Vagina (tissue), 2 donors: ENCODE measurements around the gene KIF21A. TPM values are rescaled to one million over a fixed set of nuclear protein-coding genes. Genes with fewer than 3 reads are reported as not detected.

Experiments used
- DNase-seq, 2 donors: peaks; one replicate each; pipeline ENCODE4 v3.0.0-alpha.2; 2017; ENCODE audit errors: extremely low spot score in 2 of 2
- H3K27ac ChIP-seq: fragments of 200-600 bp; sonication (generic); one replicate; pipeline ENCODE4 v1.5.1; 2019
- H3K27me3 ChIP-seq: fragments of 200-600 bp; sonication (generic); one replicate; pipeline ENCODE4 v1.5.1; 2019
- H3K36me3 ChIP-seq, 2 donors: fragments of 200-600 bp; sonication (generic); one replicate each; pipeline ENCODE4 v1.5.1; 2017 to 2019
- H3K4me1 ChIP-seq: fragments of 200-600 bp; sonication (generic); one replicate; pipeline ENCODE4 v1.5.1; 2019
- H3K4me3 ChIP-seq, 2 donors: fragments of 200-600 bp; sonication (generic); 1 replicate in 1 of 2; 2 replicates in 1 of 2; pipeline ENCODE4 v1.5.1; 2016 to 2019
- H3K9me3 ChIP-seq: fragments of 200-600 bp; sonication (generic); one replicate; pipeline ENCODE4 v1.5.1; 2019
- POLR2A ChIP-seq, 2 donors: fragments of 450-650 bp; IDR thresholded peaks; one replicate each; pipeline ENCODE4 v1.6.1; 2017; ENCODE audit warnings: antibody characterized with exemption in 2 of 2, mild to moderate bottlenecking in 2 of 2, moderate library complexity in 2 of 2
- POLR2AphosphoS5 ChIP-seq, 2 donors: sonication (generic); formaldehyde crosslinking; IDR thresholded peaks; one replicate each; pipeline ENCODE4 v1.9.0; 2017; ENCODE audit warnings: antibody characterized with exemption in 2 of 2, mild to moderate bottlenecking in 2 of 2, low read depth in 1 of 2; ENCODE audit not compliant: insufficient read depth in 1 of 2
- intact Hi-C: fragments of 100-400 bp; cut with DNase I; formaldehyde crosslinking; loops from one replicate; pipeline ENCODE4 v1.15.1; 2023
- total RNA-seq: library from RNA; depleted of rRNA; stranded (reverse); fragments of >200 nt; gene quantifications from one replicate; pipeline ENCODE4 v1.2.3, GENCODE V29; 2016
- TF ChIP-seq, protein P1 (sequence below), 3 experiments: fragments of 450-650 bp in 2 of 3; fragments of 200-600 bp in 1 of 3; sonication (generic) in 1 of 3; IDR thresholded peaks; one replicate each; pipeline ENCODE4 v1.5.1; 2017 to 2019; ENCODE audit warnings: antibody characterized with exemption in 3 of 3, mild to moderate bottlenecking in 2 of 3, moderate library complexity in 2 of 3

Gene KIF21A
- total RNA-seq, 1 donor from 2014 or later, result 26.3 TPM

DNA sequence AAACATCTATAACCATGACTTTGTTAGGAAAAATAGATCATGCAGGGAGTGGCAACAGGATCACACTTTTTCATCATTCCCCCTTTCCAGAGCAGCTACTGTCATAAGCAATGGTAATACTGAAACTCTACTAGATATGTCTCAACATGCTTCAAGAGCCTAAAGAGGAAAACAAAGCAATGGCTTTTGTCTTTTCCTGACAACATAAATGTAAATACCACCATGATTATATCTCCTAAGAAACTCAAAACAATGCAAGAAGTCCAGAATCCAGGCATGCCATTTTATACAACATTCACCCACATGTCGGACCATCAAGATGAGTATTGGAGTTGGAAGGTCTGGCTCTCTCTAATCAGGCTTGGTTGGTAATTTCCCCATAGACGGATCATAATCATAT, 78.7 kb downstream of the KIF21A start:
- Histone ChIP-seq H3K9me3 (no peaks in the 10 kb centered on the region), H3K36me3 (no peaks in the 10 kb centered on the region), H3K4me1 (no peaks in the 10 kb centered on the region), H3K27ac (no peak overlapping the region), H3K4me3 (no peak overlapping the region), H3K27me3 (no peaks in the 10 kb centered on the region)
- no peak for TF ChIP-seq POLR2A (IDR thresholded peaks at IDR 0.05)
- no peak for TF ChIP-seq POLR2AphosphoS5 (IDR thresholded peaks at IDR 0.05; ENCODE audit: insufficient read depth in 1 of 2, low read depth in 1 of 2)
- TF ChIP-seq, protein P1, sequence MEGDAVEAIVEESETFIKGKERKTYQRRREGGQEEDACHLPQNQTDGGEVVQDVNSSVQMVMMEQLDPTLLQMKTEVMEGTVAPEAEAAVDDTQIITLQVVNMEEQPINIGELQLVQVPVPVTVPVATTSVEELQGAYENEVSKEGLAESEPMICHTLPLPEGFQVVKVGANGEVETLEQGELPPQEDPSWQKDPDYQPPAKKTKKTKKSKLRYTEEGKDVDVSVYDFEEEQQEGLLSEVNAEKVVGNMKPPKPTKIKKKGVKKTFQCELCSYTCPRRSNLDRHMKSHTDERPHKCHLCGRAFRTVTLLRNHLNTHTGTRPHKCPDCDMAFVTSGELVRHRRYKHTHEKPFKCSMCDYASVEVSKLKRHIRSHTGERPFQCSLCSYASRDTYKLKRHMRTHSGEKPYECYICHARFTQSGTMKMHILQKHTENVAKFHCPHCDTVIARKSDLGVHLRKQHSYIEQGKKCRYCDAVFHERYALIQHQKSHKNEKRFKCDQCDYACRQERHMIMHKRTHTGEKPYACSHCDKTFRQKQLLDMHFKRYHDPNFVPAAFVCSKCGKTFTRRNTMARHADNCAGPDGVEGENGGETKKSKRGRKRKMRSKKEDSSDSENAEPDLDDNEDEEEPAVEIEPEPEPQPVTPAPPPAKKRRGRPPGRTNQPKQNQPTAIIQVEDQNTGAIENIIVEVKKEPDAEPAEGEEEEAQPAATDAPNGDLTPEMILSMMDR (IDR thresholded peaks at IDR 0.05), result no peak
- no peak for DNase-seq
- intact Hi-C loops, result no loop called here

DNA sequence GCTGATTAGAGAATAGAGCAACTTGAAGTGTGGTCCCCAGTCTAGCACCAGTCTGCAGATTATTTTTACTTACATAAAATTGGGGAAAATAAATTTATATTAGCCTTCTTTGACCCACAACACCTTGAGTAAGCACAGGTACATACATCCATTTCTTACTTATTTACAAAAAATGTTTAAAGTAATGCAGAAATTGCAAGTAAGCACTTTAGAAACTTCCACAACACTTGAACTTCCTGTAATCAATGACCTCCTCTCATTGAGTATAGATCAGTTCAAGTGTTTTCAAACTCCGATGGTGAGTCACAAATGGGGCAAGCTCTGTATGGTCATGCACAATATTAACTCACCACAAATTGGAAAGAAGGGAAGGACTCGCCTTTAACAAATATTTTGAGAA, 83.3 kb downstream of the KIF21A start:
- no peaks in the 10 kb centered on the region for H3K27me3 ChIP-seq
- intact Hi-C loops, result no loop called here
- H3K27ac ChIP-seq, result no peak overlapping the region
- H3K9me3 ChIP-seq, result no peaks in the 10 kb centered on the region
- TF ChIP-seq POLR2A (IDR thresholded peaks at IDR 0.05) (no peak), POLR2AphosphoS5 (IDR thresholded peaks at IDR 0.05; ENCODE audit: insufficient read depth in 1 of 2, low read depth in 1 of 2) (no peak)
- no peak overlapping the region for H3K4me3 ChIP-seq
- no peaks in the 10 kb centered on the region for H3K4me1 ChIP-seq
- H3K36me3 ChIP-seq, result peaks cover 0 to 6% of the 10 kb centered on the region in 2 donors
- DNase-seq, result no peak

- DNase-seq, result no peak
- Histone ChIP-seq H3K4me3 (no peak overlapping the region), H3K36me3 (peaks cover 0 to 6% of the 10 kb centered on the region in 2 donors), H3K27me3 (no peaks in the 10 kb centered on the region), H3K4me1 (no peaks in the 10 kb centered on the region), H3K27ac (no peak overlapping the region), H3K9me3 (no peaks in the 10 kb centered on the region)
- no peak for TF ChIP-seq POLR2A (IDR thresholded peaks at IDR 0.05)
- no peak for TF ChIP-seq POLR2AphosphoS5 (IDR thresholded peaks at IDR 0.05; ENCODE audit: insufficient read depth in 1 of 2, low read depth in 1 of 2)
- TF ChIP-seq, protein P1 (IDR thresholded peaks at IDR 0.05), result no peak
- intact Hi-C loops, result no loop called here
Observed at GRCh38 chr12:39357041-39357440, 85.9 kb downstream of the KIF21A start.

DNA sequence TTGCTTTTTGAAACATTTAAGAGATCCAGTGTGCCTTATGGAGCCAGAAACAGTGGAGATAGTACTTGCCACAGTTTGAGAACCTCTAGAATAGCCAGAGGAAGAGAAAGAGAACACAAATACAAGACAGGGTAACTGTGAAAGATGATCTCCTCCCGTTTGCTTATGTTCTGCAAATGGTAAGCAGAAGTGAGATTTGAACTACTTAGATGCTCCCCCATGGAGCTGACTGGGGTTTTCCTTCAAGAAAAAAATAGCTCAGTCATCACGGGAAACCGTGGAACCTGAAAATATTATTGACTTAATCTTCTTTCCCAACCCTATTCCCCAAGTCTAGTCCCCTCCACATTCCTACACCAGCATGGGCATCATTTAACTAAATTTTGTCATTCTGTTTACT, 87.1 kb downstream of the KIF21A start:
- DNase-seq, result no peak
- TF ChIP-seq, protein P1 (IDR thresholded peaks at IDR 0.05), result no peak
- TF ChIP-seq POLR2A (IDR thresholded peaks at IDR 0.05), result no peak
- no peak for TF ChIP-seq POLR2AphosphoS5 (IDR thresholded peaks at IDR 0.05; ENCODE audit: insufficient read depth in 1 of 2, low read depth in 1 of 2)
- intact Hi-C loops, result no loop called here
- H3K9me3 ChIP-seq, result no peaks in the 10 kb centered on the region
- no peaks in the 10 kb centered on the region for H3K4me1 ChIP-seq
- no peak overlapping the region for H3K4me3 ChIP-seq
- no peak overlapping the region for H3K27ac ChIP-seq
- H3K27me3 ChIP-seq, result no peaks in the 10 kb centered on the region
- peaks cover 0 to 6% of the 10 kb centered on the region in 2 donors for H3K36me3 ChIP-seq

DNA sequence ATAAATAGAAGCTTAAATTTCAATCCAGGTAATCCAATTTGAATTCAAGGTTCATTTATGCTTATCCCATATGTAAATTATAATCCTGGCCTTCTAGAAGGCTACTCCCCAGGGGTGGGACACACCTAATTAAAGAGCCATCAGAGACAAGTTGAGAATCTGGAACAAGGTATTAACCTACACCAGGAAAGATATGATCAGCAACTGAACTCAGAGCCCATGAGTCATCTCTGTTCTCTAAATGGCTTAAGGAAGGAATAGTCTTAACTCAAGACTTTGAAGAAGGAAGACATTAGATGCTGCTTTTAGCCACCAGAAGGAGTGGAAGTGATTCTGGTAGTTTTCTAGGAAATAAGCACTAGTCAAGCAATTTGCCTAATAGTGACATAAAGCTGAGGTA, 88.0 kb downstream of the KIF21A start:
- intact Hi-C loops, result no loop called here

More for the DNA sequence above, 88.0 kb downstream of the KIF21A start:
- TF ChIP-seq POLR2AphosphoS5 (IDR thresholded peaks at IDR 0.05; ENCODE audit: insufficient read depth in 1 of 2, low read depth in 1 of 2) (no peak), POLR2A (IDR thresholded peaks at IDR 0.05) (no peak)
- TF ChIP-seq, protein P1 (IDR thresholded peaks at IDR 0.05), result no peak
- Histone ChIP-seq H3K27me3 (no peaks in the 10 kb centered on the region), H3K4me3 (no peak overlapping the region), H3K4me1 (no peaks in the 10 kb centered on the region), H3K9me3 (no peaks in the 10 kb centered on the region), H3K27ac (no peak overlapping the region), H3K36me3 (peaks cover 0 to 6% of the 10 kb centered on the region in 2 donors)
- DNase-seq, result no peak
